HFFc6 (cell line): ENCODE measurements around the gene TCEAL4. TPM values are rescaled to one million over a fixed set of nuclear protein-coding genes. Genes with fewer than 3 reads are reported as not detected.

ENCODE experiments used
- DNase-seq: peaks from one replicate; pipeline ENCODE4 v3.0.0-alpha.2; 2018
- H3K27ac Mint-ChIP-seq: 2 replicates; pipeline ENCODE4 v1.8.0; 2020; ENCODE audit warnings: mild to moderate bottlenecking, mixed read lengths
- H3K27me3 Mint-ChIP-seq: 2 replicates; pipeline ENCODE4 v1.8.0; 2021; ENCODE audit warnings: mild to moderate bottlenecking, moderate library complexity, mixed read lengths; ENCODE audit not compliant: insufficient read depth
- H3K36me3 Mint-ChIP-seq: 2 replicates; pipeline ENCODE4 v1.8.0; 2021; ENCODE audit warnings: low read depth, mixed read lengths
- H3K4me1 Mint-ChIP-seq: 2 replicates; pipeline ENCODE4 v1.8.0; 2020; ENCODE audit warnings: low read depth, mixed read lengths
- H3K4me3 Mint-ChIP-seq: 2 replicates; pipeline ENCODE4 v1.8.0; 2020; ENCODE audit warnings: mild to moderate bottlenecking, moderate library complexity, mixed read lengths
- H3K9me3 Mint-ChIP-seq: 2 replicates; pipeline ENCODE4 v1.8.0; 2020; ENCODE audit warnings: mild to moderate bottlenecking, mixed read lengths
- total RNA-seq, 6 experiments: library from RNA; stranded (reverse); fragmentation: NEBNext Ultra II Directional; extraction: Animal tissue kit (Norgen Biotek cat#: 25700); gene quantifications; 2 replicates in 1 of 6; 3 replicates in 5 of 6; pipeline ENCODE4 v1.2.3, GENCODE V29; 2021
- TF ChIP-seq, protein P1 (sequence below): fragments of 200-600 bp; sonication (generic); IDR thresholded peaks from 2 replicates; pipeline ENCODE4 v1.5.0; 2021; ENCODE audit warnings: antibody characterized with exemption, mild to moderate bottlenecking

The TCEAL4 gene
- total RNA-seq, 6 experiments from 2014 or later, result 92.4 to 119 (median 118) TPM

GRCh38 chrX:103613362-103613890 is 28.1 kb downstream of the TCEAL4 start:
- TF ChIP-seq, protein P1, sequence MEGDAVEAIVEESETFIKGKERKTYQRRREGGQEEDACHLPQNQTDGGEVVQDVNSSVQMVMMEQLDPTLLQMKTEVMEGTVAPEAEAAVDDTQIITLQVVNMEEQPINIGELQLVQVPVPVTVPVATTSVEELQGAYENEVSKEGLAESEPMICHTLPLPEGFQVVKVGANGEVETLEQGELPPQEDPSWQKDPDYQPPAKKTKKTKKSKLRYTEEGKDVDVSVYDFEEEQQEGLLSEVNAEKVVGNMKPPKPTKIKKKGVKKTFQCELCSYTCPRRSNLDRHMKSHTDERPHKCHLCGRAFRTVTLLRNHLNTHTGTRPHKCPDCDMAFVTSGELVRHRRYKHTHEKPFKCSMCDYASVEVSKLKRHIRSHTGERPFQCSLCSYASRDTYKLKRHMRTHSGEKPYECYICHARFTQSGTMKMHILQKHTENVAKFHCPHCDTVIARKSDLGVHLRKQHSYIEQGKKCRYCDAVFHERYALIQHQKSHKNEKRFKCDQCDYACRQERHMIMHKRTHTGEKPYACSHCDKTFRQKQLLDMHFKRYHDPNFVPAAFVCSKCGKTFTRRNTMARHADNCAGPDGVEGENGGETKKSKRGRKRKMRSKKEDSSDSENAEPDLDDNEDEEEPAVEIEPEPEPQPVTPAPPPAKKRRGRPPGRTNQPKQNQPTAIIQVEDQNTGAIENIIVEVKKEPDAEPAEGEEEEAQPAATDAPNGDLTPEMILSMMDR, result no peak
- Mint-ChIP-seq H3K36me3 (peaks cover 12% of the 10 kb centered on the region), H3K27ac (peak overlapping the region; percentile 57), H3K4me1 (peaks cover 60% of the 10 kb centered on the region), H3K4me3 (peak overlapping the region; percentile 20; the same call in 1 of the 2 replicates), H3K9me3 (no peaks in the 10 kb centered on the region), H3K27me3 (no peaks in the 10 kb centered on the region)
- DNase-seq, result no peak

DNA sequence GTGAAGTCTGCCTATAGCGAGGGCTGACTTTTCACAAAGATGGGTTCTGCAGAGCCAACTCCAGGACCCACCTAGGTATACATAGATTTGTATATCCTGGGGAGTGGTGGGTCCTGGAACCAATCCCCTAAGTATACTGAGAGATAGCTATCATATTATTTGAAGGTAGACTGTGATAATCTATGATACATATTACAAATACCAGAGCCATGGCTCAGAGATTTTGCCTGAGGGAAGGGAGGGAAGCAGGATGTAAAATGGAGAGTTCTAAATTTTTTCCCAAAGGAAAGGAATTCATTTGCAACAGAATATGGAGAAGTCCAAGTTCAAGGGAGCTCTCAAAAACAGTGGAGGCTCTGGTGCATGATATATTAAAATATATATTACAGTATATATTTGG is 29.7 kb downstream of the TCEAL4 start:
- Mint-ChIP-seq H3K27ac (peak overlapping the region; percentile 82), H3K4me1 (peaks cover 55% of the 10 kb centered on the region), H3K9me3 (no peaks in the 10 kb centered on the region), H3K36me3 (peaks cover 13% of the 10 kb centered on the region), H3K4me3 (peak overlapping the region; percentile 39), H3K27me3 (no peaks in the 10 kb centered on the region; the same call in 1 of the 2 replicates)
- peak; percentile 10 for DNase-seq
- TF ChIP-seq, protein P1, result no peak

DNA sequence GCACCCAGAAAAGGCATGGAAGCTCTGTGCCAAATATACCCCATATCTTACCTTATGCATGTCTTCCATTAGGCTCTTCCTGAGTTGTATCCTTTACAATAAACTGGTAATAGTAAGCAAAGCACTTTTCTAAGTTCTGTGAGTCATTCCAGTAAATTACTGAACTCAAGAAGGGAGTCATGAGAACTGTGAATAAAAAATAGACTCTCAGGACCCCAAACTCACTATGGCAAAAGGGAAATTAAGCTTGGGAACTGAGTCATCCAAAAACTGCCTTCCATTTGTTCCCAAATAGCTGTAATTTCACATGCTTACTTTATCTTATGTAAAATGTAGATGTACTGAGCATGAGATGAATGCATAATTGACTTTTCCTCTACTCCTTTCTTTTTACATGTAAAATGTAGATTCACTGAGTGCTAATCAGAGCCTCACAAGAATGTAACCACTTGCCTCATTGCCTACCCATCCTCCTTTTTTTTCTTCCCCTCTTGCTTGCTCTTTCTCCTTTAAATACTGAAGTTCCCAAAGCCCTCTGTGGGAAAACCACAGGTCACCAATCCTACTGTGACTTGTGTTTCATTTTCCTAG is 30.6 kb downstream of the TCEAL4 start:
- H3K9me3 Mint-ChIP-seq, result no peaks in the 10 kb centered on the region
- TF ChIP-seq, protein P1, result no peak
- peak overlapping the region; percentile 82 for H3K27ac Mint-ChIP-seq
- peaks cover 55% of the 10 kb centered on the region for H3K4me1 Mint-ChIP-seq
- H3K4me3 Mint-ChIP-seq, result no peak overlapping the region
- no peaks in the 10 kb centered on the region; the same call in 1 of the 2 replicates for H3K27me3 Mint-ChIP-seq
- peak; percentile 32 for DNase-seq
- H3K36me3 Mint-ChIP-seq, result peaks cover 9% of the 10 kb centered on the region; the same call in 1 of the 2 replicates

GRCh38 chrX:103616676-103617186 is 31.4 kb downstream of the TCEAL4 start:
- no peak for DNase-seq
- no peaks in the 10 kb centered on the region for H3K9me3 Mint-ChIP-seq
- TF ChIP-seq, protein P1, result no peak
- peaks cover 9% of the 10 kb centered on the region; the same call in 1 of the 2 replicates for H3K36me3 Mint-ChIP-seq
- no peak overlapping the region for H3K4me3 Mint-ChIP-seq
- peaks cover 55% of the 10 kb centered on the region for H3K4me1 Mint-ChIP-seq
- H3K27ac Mint-ChIP-seq, result peak overlapping the region; percentile 82
- no peaks in the 10 kb centered on the region; the same call in 1 of the 2 replicates for H3K27me3 Mint-ChIP-seq

DNA sequence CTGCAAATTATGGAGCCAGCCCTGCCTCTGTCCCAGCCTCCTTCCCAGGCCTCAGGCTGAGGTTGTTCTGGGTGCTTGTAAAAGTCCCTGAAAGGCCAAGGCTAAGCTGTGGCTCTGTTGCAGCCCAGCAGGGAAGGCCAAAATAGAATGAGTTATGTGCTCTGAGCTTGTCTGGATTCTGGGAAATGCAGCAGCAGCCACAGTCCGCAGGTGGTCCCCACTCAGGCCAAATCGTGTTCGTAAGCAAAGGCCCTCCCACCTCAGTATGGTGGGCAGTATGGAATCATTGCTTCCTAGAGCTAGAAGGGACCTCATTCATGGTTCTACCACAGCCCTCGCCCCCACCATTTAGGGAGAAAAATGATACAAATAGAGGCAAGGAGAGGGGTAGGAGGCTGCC is 38.8 kb downstream of the TCEAL4 start:
- Mint-ChIP-seq H3K27me3 (no peaks in the 10 kb centered on the region), H3K9me3 (no peaks in the 10 kb centered on the region), H3K4me3 (no peak overlapping the region; the same call in 1 of the 2 replicates), H3K27ac (no peak overlapping the region), H3K4me1 (peaks cover 32% of the 10 kb centered on the region), H3K36me3 (peaks cover 3% of the 10 kb centered on the region; the same call in 1 of the 2 replicates)
- TF ChIP-seq, protein P1, result no peak
- no peak for DNase-seq
